GM19463 (cell line): ENCODE results near the gene GPX3.

Experiments used
- ATAC-seq: cut with Tn5 transposase; IDR thresholded peaks from one replicate; pipeline ENCODE4 v1.9.1; 2021; ENCODE audit warnings: mild to moderate bottlenecking, moderate library complexity; ENCODE audit not compliant: unreplicated experiment

Gene GPX3

GRCh38 chr5:151056379-151057325 lies 36.3 kb downstream of the GPX3 start:
- no peak for ATAC-seq

- no peak for ATAC-seq
Measured at GRCh38 chr5:151058301-151058700, 37.9 kb downstream of the GPX3 start.

GRCh38 chr5:151058891-151059489 lies 38.6 kb downstream of the GPX3 start:
- ATAC-seq = no peak

GRCh38 chr5:151060742-151061141 lies 40.4 kb downstream of the GPX3 start:
- ATAC-seq = no peak

- ATAC-seq = no peak
Measured at GRCh38 chr5:151062405-151063141, 42.2 kb downstream of the GPX3 start.

GRCh38 chr5:151063142-151063989 lies 43.0 kb downstream of the GPX3 start:
- no peak for ATAC-seq

GRCh38 chr5:151064916-151065499 lies 44.6 kb downstream of the GPX3 start:
- ATAC-seq = no peak

GRCh38 chr5:151065609-151066008 lies 45.2 kb downstream of the GPX3 start:
- ATAC-seq = no peak

- no peak for ATAC-seq
Measured at GRCh38 chr5:151066920-151067319, 46.5 kb downstream of the GPX3 start.

- ATAC-seq = no peak
Measured at GRCh38 chr5:151067632-151068432, 47.4 kb downstream of the GPX3 start.

GRCh38 chr5:151068433-151069197 lies 48.2 kb downstream of the GPX3 start:
- ATAC-seq = peak; percentile 63

GRCh38 chr5:151070449-151070848 lies 50.1 kb downstream of the GPX3 start:
- ATAC-seq = no peak

GRCh38 chr5:151071021-151071420 lies 50.6 kb downstream of the GPX3 start:
- no peak for ATAC-seq

- no peak for ATAC-seq
Measured at GRCh38 chr5:151071848-151072629, 51.6 kb downstream of the GPX3 start.

GRCh38 chr5:151072630-151073025 lies 52.2 kb downstream of the GPX3 start:
- ATAC-seq = no peak

- ATAC-seq = no peak
Measured at GRCh38 chr5:151073280-151073679, 52.9 kb downstream of the GPX3 start.

- ATAC-seq = no peak
Measured at GRCh38 chr5:151074557-151074956, 54.2 kb downstream of the GPX3 start.
